HG02884 (cell line): Measurements from ENCODE around the gene SLC6A7.

ENCODE experiments used
- ATAC-seq: cut with Tn5 transposase; IDR thresholded peaks from one replicate; pipeline ENCODE4 v1.9.1; 2021; ENCODE audit warnings: mild to moderate bottlenecking, moderate library complexity; ENCODE audit not compliant: unreplicated experiment

SLC6A7 gene

GRCh38 chr5:150189728-150190502 is at the start of gene SLC6A7:
Gene SLC6A7 (plus strand): TSS chr5:150190062. CDS start chr5:150190328, 266 bp downstream.
- ATAC-seq, result no peak

GRCh38 chr5:150140830-150141229 is 49.0 kb upstream of the SLC6A7 start:
- no peak for ATAC-seq

- no peak for ATAC-seq
Observed at GRCh38 chr5:150141544-150142184, 48.2 kb upstream of the SLC6A7 start.

- no peak for ATAC-seq
Observed at GRCh38 chr5:150142185-150142958, 47.5 kb upstream of the SLC6A7 start.

GRCh38 chr5:150142959-150143349 is 46.9 kb upstream of the SLC6A7 start:
- no peak for ATAC-seq

GRCh38 chr5:150143350-150144245 is 46.3 kb upstream of the SLC6A7 start:
- no peak for ATAC-seq

GRCh38 chr5:150144246-150144801 is 45.5 kb upstream of the SLC6A7 start:
- no peak for ATAC-seq

GRCh38 chr5:150144879-150145278 is 45.0 kb upstream of the SLC6A7 start:
- ATAC-seq, result no peak

- ATAC-seq, result no peak
Observed at GRCh38 chr5:150146235-150146634, 43.6 kb upstream of the SLC6A7 start.

- no peak for ATAC-seq
Observed at GRCh38 chr5:150146862-150147601, 42.8 kb upstream of the SLC6A7 start.

- no peak for ATAC-seq
Observed at GRCh38 chr5:150147670-150148069, 42.2 kb upstream of the SLC6A7 start.

- no peak for ATAC-seq
Observed at GRCh38 chr5:150148117-150148927, 41.5 kb upstream of the SLC6A7 start.

- no peak for ATAC-seq
Observed at GRCh38 chr5:150149618-150150017, 40.2 kb upstream of the SLC6A7 start.

- ATAC-seq, result no peak
Observed at GRCh38 chr5:150152636-150153462, 37.0 kb upstream of the SLC6A7 start.

- no peak for ATAC-seq
Observed at GRCh38 chr5:150153483-150153882, 36.4 kb upstream of the SLC6A7 start.

GRCh38 chr5:150153957-150154617 is 35.8 kb upstream of the SLC6A7 start:
- no peak for ATAC-seq

GRCh38 chr5:150154618-150155128 is 35.2 kb upstream of the SLC6A7 start:
- ATAC-seq, result no peak
